Muscle layer of duodenum (tissue), 2 donors: ENCODE measurements around the gene ODF2.
A peak's percentile ranks its signal among the peaks of the same experiment; 100 is the strongest.
"Not testable (repeated sequence)": the region's sequence is repeated elsewhere in the genome, so short reads cannot be mapped to it uniquely, and the experiment has no call there.

Source experiments
- H3K27ac ChIP-seq: one replicate; pipeline ENCODE4 v1.7.0; 2013; ENCODE audit warnings: mild to moderate bottlenecking, low read length
- H3K27me3 ChIP-seq: one replicate; pipeline ENCODE4 v1.7.0; 2013; ENCODE audit warnings: low read depth, mild to moderate bottlenecking, control low read depth, low read length
- H3K36me3 ChIP-seq, 2 donors: one replicate each; pipeline ENCODE4 v1.7.0; 2013; ENCODE audit warnings: low read length in 2 of 2, control low read depth in 1 of 2, mild to moderate bottlenecking in 1 of 2; ENCODE audit not compliant: insufficient read depth in 2 of 2, control insufficient read depth in 1 of 2
- H3K4me1 ChIP-seq, 2 donors: one replicate each; pipeline ENCODE4 v1.7.0; 2013; ENCODE audit warnings: low read length in 2 of 2, mild to moderate bottlenecking in 2 of 2, control low read depth in 1 of 2, moderate library complexity in 1 of 2; ENCODE audit not compliant: insufficient read depth in 2 of 2, control insufficient read depth in 1 of 2
- H3K4me3 ChIP-seq, 2 donors: one replicate each; pipeline ENCODE4 v1.7.0; 2013; ENCODE audit warnings: low read length in 2 of 2, low read depth in 1 of 2, mild to moderate bottlenecking in 1 of 2
- H3K9me3 ChIP-seq, 2 donors: one replicate each; pipeline ENCODE4 v1.7.0; 2013; ENCODE audit warnings: low read length in 2 of 2, control low read depth in 1 of 2, mild to moderate bottlenecking in 1 of 2; ENCODE audit not compliant: control insufficient read depth in 1 of 2
- donor health status: healthy.

ODF2 gene

GRCh38 chr9:128455849-128456612 is at the start of gene ODF2:
Gene ODF2 (plus strand): TSS chr9:128456006. CDS start chr9:128456092, 86 bp downstream.
- H3K4me1 ChIP-seq = peaks cover 0 to 8% of the 10 kb centered on the region in 2 donors
- peaks cover 9 to 13% of the 10 kb centered on the region in 2 donors for H3K36me3 ChIP-seq
- peak within 1 kb of the TSS; percentile 60 for H3K27ac ChIP-seq
- H3K27me3 ChIP-seq = no peaks in the 10 kb centered on the region
- H3K9me3 ChIP-seq = no peaks in the 10 kb centered on the region
- peak within 1 kb of the TSS; percentile 81 to 93 for H3K4me3 ChIP-seq

- no peaks in the 10 kb centered on the region for H3K27me3 ChIP-seq
- H3K4me1 ChIP-seq = no peaks in the 10 kb centered on the region
- no peaks in the 10 kb centered on the region for H3K36me3 ChIP-seq
- no peaks in the 10 kb centered on the region for H3K9me3 ChIP-seq
- no peak overlapping the region for H3K27ac ChIP-seq
- no peak overlapping the region for H3K4me3 ChIP-seq
These were observed 48.9 kb upstream of the ODF2 start for GRCh38 chr9:128406848-128407391.

- H3K27me3 ChIP-seq = no peaks in the 10 kb centered on the region
- no peaks in the 10 kb centered on the region for H3K36me3 ChIP-seq
- H3K9me3 ChIP-seq = no peaks in the 10 kb centered on the region
- H3K4me1 ChIP-seq = no peaks in the 10 kb centered on the region
- H3K27ac ChIP-seq = no peak overlapping the region
- no peak overlapping the region for H3K4me3 ChIP-seq
These were observed 46.8 kb upstream of the ODF2 start for GRCh38 chr9:128408963-128409431.

GRCh38 chr9:128409450-128409849 is 46.4 kb upstream of the ODF2 start:
- H3K27me3 ChIP-seq = no peaks in the 10 kb centered on the region
- no peak overlapping the region for H3K4me3 ChIP-seq
- no peaks in the 10 kb centered on the region for H3K4me1 ChIP-seq
- no peaks in the 10 kb centered on the region for H3K36me3 ChIP-seq
- no peaks in the 10 kb centered on the region for H3K9me3 ChIP-seq
- no peak overlapping the region for H3K27ac ChIP-seq

GRCh38 chr9:128409978-128410377 is 45.8 kb upstream of the ODF2 start:
- Histone ChIP-seq H3K36me3 (no peaks in the 10 kb centered on the region), H3K27me3 (no peaks in the 10 kb centered on the region), H3K9me3 (no peaks in the 10 kb centered on the region), H3K4me1 (no peaks in the 10 kb centered on the region), H3K4me3 (no peak overlapping the region), H3K27ac (no peak overlapping the region)

GRCh38 chr9:128411364-128412119 is 44.3 kb upstream of the ODF2 start:
- Histone ChIP-seq H3K27me3 (peaks cover 6% of the 10 kb centered on the region), H3K4me1 (no peaks in the 10 kb centered on the region), H3K4me3 (no peak overlapping the region), H3K9me3 (no peaks in the 10 kb centered on the region), H3K36me3 (no peaks in the 10 kb centered on the region), H3K27ac (no peak overlapping the region)

GRCh38 chr9:128412120-128412790 is 43.6 kb upstream of the ODF2 start:
- Histone ChIP-seq H3K9me3 (no peaks in the 10 kb centered on the region), H3K27ac (no peak overlapping the region), H3K4me1 (no peaks in the 10 kb centered on the region), H3K27me3 (peaks cover 8% of the 10 kb centered on the region), H3K36me3 (no peaks in the 10 kb centered on the region), H3K4me3 (no peak overlapping the region)

- H3K9me3 ChIP-seq, H3K27me3 ChIP-seq, H3K36me3 ChIP-seq, H3K4me3 ChIP-seq, H3K27ac ChIP-seq, H3K4me1 ChIP-seq: not testable (repeated sequence)
These were observed 42.1 kb upstream of the ODF2 start for GRCh38 chr9:128413728-128414127.

GRCh38 chr9:128414461-128414860 is 41.3 kb upstream of the ODF2 start:
- H3K27me3 ChIP-seq = peaks cover 16% of the 10 kb centered on the region
- no peaks in the 10 kb centered on the region for H3K9me3 ChIP-seq
- H3K27ac ChIP-seq = no peak overlapping the region
- no peak overlapping the region for H3K4me3 ChIP-seq
- peaks cover 0 to 8% of the 10 kb centered on the region in 2 donors for H3K4me1 ChIP-seq
- H3K36me3 ChIP-seq = no peaks in the 10 kb centered on the region

- Histone ChIP-seq H3K4me1 (peaks cover 0 to 15% of the 10 kb centered on the region in 2 donors), H3K9me3 (no peaks in the 10 kb centered on the region), H3K4me3 (no peak overlapping the region), H3K27me3 (peaks cover 18% of the 10 kb centered on the region), H3K36me3 (no peaks in the 10 kb centered on the region), H3K27ac (no peak overlapping the region)
These were observed 40.5 kb upstream of the ODF2 start for GRCh38 chr9:128415281-128415680.

GRCh38 chr9:128416014-128416413 is 39.8 kb upstream of the ODF2 start:
- Histone ChIP-seq H3K27me3 (peaks cover 18% of the 10 kb centered on the region), H3K4me3 (no peak overlapping the region), H3K36me3 (no peaks in the 10 kb centered on the region), H3K4me1 (peaks cover 0 to 16% of the 10 kb centered on the region in 2 donors), H3K27ac (no peak overlapping the region), H3K9me3 (no peaks in the 10 kb centered on the region)
